Neuronal stem cell (in vitro differentiated cells): Measurements from ENCODE around the gene B4GALT6. TPM values are rescaled to one million over a fixed set of nuclear protein-coding genes. Genes with fewer than 3 reads are reported as not detected.
"Not testable (repeated sequence)": the region's sequence is repeated elsewhere in the genome, so short reads cannot be mapped to it uniquely, and the experiment has no call there.

Source experiments
- DNase-seq: peaks from one replicate; pipeline ENCODE4 v3.0.0-alpha.2; 2013; ENCODE audit warnings: low spot score
- H2AFZ ChIP-seq: one replicate; pipeline ENCODE4 v1.6.1; 2013; ENCODE audit warnings: mild to moderate bottlenecking, low read length, inconsistent platforms
- H2AK5ac ChIP-seq: 2 replicates; pipeline ENCODE4 v1.6.1; 2013; ENCODE audit warnings: low read depth, mild to moderate bottlenecking, inconsistent platforms, low read length, moderate library complexity, mixed read lengths
- H2BK120ac ChIP-seq: 2 replicates; pipeline ENCODE4 v1.6.1; 2013; ENCODE audit warnings: low read depth, mild to moderate bottlenecking, inconsistent platforms, low read length, moderate library complexity, mixed read lengths
- H2BK12ac ChIP-seq: one replicate; pipeline ENCODE4 v1.6.1; 2013; ENCODE audit warnings: low read length, inconsistent platforms
- H2BK15ac ChIP-seq: 2 replicates; pipeline ENCODE4 v1.6.1; 2013; ENCODE audit warnings: mild to moderate bottlenecking, low read length, inconsistent platforms, mixed read lengths
- H2BK5ac ChIP-seq: one replicate; pipeline ENCODE4 v1.6.1; 2013; ENCODE audit warnings: inconsistent platforms, mild to moderate bottlenecking, low read length, moderate library complexity
- H3K14ac ChIP-seq: one replicate; pipeline ENCODE4 v1.6.1; 2013; ENCODE audit warnings: low read length, inconsistent platforms
- H3K18ac ChIP-seq: 2 replicates; pipeline ENCODE4 v1.6.1; 2013; ENCODE audit warnings: low read length, inconsistent platforms
- H3K23ac ChIP-seq: 2 replicates; pipeline ENCODE4 v1.6.1; 2013; ENCODE audit warnings: low read depth, mild to moderate bottlenecking, mixed read lengths, low read length, inconsistent platforms; ENCODE audit not compliant: poor library complexity
- H3K27ac ChIP-seq: replicated peaks from 3 replicates; pipeline ENCODE4 v1.5.1; 2013; ENCODE audit warnings: low read length, inconsistent platforms
- H3K27me3 ChIP-seq, 3 experiments: 2 replicates each; pipeline ENCODE4 v1.6.1; 2013; ENCODE audit warnings: low read length in 3 of 3, mild to moderate bottlenecking in 2 of 3, inconsistent platforms in 1 of 3, low read depth in 1 of 3, mixed read lengths in 1 of 3, moderate library complexity in 1 of 3; ENCODE audit not compliant: control insufficient read depth in 3 of 3, insufficient read depth in 3 of 3
- H3K36me3 ChIP-seq, 2 donors: replicated peaks in 1 of 2; 2 replicates each; pipeline ENCODE4 v1.6.1; 2013; ENCODE audit warnings: low read length in 2 of 2; ENCODE audit not compliant: control insufficient read depth in 2 of 2, insufficient read depth in 2 of 2
- H3K4ac ChIP-seq: 2 replicates; pipeline ENCODE4 v1.6.1; 2013; ENCODE audit warnings: inconsistent platforms, mild to moderate bottlenecking, low read length, moderate library complexity
- H3K4me1 ChIP-seq, 2 donors: 1 replicate in 1 of 2; 2 replicates in 1 of 2; pipeline ENCODE4 v1.6.1; 2013; ENCODE audit warnings: low read length in 2 of 2, low read depth in 1 of 2; ENCODE audit not compliant: control insufficient read depth in 2 of 2, insufficient read depth in 1 of 2
- H3K4me2 ChIP-seq: one replicate; pipeline ENCODE4 v1.6.1; 2013; ENCODE audit warnings: mild to moderate bottlenecking, low read length, inconsistent platforms; ENCODE audit not compliant: insufficient read depth, poor library complexity, severe bottlenecking
- H3K4me3 ChIP-seq, 2 donors: 2 replicates each; pipeline ENCODE4 v1.5.1; 2013; ENCODE audit warnings: low read length in 2 of 2, mild to moderate bottlenecking in 2 of 2, inconsistent platforms in 1 of 2, moderate library complexity in 1 of 2
- H3K79me1 ChIP-seq: one replicate; pipeline ENCODE4 v1.6.1; 2013; ENCODE audit warnings: low read depth, mild to moderate bottlenecking, inconsistent platforms, low read length, moderate library complexity
- H3K9ac ChIP-seq: one replicate; pipeline ENCODE4 v1.6.1; 2013; ENCODE audit warnings: mild to moderate bottlenecking, low read depth, low read length, inconsistent platforms; ENCODE audit not compliant: poor library complexity
- H3K9me3 ChIP-seq, 2 donors: replicated peaks in 1 of 2; 2 replicates each; pipeline versions ENCODE3 to v1.6.1; 2013; ENCODE audit warnings: low read length in 2 of 2, mild to moderate bottlenecking in 2 of 2, inconsistent platforms in 1 of 2, low read depth in 1 of 2, mixed read lengths in 1 of 2, moderate library complexity in 1 of 2; ENCODE audit not compliant: control insufficient read depth in 2 of 2, insufficient read depth in 1 of 2
- H4K8ac ChIP-seq: one replicate; pipeline ENCODE4 v1.6.1; 2013; ENCODE audit warnings: low read depth, mild to moderate bottlenecking, inconsistent platforms, low read length, moderate library complexity
- H4K91ac ChIP-seq: one replicate; pipeline ENCODE4 v1.6.1; 2013; ENCODE audit warnings: low read length, low read depth, mild to moderate bottlenecking, inconsistent platforms; ENCODE audit not compliant: poor library complexity
- WGBS, 2 donors: extraction: QIAGEN DNeasy Blood & Tissue Kit; methylation state at CpG; one replicate each; pipeline ENCODE4 v1.1.7; 2013; ENCODE audit warnings: missing lambda C conversion rate in 2 of 2, mixed read lengths in 1 of 2; ENCODE audit not compliant: insufficient read length in 2 of 2, insufficient replicate concordance in 1 of 2; ENCODE audit errors: extremely low coverage in 2 of 2; 5-methylcytosine and 5-hydroxymethylcytosine counted together
- polyA plus RNA-seq, 2 experiments: library from polyadenylated mRNA; stranded (reverse); fragments of 200-250 nt; gene quantifications; one replicate each; pipeline ENCODE4 v1.2.3, GENCODE V29; 2013

Gene B4GALT6, protein sequence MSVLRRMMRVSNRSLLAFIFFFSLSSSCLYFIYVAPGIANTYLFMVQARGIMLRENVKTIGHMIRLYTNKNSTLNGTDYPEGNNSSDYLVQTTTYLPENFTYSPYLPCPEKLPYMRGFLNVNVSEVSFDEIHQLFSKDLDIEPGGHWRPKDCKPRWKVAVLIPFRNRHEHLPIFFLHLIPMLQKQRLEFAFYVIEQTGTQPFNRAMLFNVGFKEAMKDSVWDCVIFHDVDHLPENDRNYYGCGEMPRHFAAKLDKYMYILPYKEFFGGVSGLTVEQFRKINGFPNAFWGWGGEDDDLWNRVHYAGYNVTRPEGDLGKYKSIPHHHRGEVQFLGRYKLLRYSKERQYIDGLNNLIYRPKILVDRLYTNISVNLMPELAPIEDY
- polyA plus RNA-seq (2013, experiment 1 of 2), result 16.2 TPM
- polyA plus RNA-seq (2013, experiment 2 of 2), result 15.9 TPM

DNA sequence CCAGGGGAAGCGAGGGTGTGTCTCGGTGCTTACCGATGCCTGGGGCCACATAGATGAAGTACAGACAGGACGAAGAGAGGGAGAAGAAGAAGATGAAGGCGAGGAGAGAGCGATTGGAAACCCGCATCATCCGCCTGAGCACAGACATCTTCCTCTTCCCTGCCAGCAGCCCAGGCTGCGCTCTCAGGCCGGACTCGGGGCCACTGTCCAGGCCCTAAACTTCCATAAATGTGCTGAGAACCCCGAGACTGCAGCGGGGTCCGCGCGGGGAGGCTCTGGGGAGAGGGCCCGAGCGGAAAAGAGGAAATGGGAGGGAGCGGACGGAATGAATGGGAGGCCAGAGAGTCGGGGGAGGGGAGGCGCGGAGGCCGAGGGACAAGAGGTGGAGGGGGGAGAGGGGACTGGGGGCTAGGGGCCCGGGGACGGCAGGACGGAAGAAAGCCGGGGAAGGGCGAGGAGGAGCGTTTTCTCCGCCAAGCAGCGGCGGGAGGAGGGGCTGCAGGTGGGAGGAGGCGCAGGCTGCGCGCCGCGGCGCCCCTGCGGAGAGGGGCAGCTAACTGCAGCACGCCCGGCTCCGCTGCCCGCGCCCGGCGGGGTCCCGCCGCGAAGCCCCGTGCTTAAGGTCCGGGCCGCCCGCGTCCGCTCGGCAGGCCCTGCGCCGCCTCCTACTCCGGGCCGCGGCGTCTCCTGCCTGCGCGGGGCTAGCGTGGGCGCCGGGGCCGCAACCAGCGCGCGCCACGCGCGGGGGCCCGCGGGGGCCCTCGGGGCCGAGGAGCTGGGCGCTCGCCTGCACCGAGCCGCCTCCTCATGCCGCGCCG, at the start of gene B4GALT6:
Gene B4GALT6 (minus strand): TSS at position 303 of the 818 bp plus-strand sequence. CDS start 155 bp downstream, at position 148.
- WGBS, 2 donors, result no CpG with 5 or more reads among the region's 86 CpGs
- no peak within 1 kb of the TSS for H2BK12ac ChIP-seq

DNA sequence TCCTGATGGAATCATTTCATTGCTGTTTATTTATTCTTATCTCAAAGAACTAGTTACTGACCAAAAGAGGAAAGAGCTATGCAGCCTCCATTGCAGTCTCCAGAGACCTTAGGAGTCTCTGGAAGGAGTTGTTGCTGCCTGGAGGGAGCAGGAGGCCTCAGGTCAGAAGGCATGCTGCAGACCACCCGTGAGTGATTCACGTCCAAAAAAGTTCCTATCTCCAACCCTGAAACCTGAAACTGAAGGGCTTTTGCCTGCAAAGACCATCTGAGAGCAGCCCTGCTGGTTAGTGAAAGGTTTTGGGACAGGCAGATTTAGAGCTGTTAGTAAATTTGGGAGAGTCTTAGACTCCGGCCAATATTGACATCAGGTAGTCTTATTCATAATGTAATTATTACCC, 47.2 kb upstream of the B4GALT6 start:
- DNase-seq, result no peak
- H2BK5ac ChIP-seq, result no peak overlapping the region
- no peak overlapping the region for H4K91ac ChIP-seq
- no peak overlapping the region for H3K4me2 ChIP-seq
- no peak overlapping the region for H4K8ac ChIP-seq
- H2BK12ac ChIP-seq, result no peak overlapping the region
- H3K27me3 ChIP-seq, result peaks cover 0 to 6% (median 0%) of the 10 kb centered on the region in 3 experiments
- no peaks in the 10 kb centered on the region for H3K4me1 ChIP-seq
- no peak overlapping the region for H3K9ac ChIP-seq
- H2BK15ac ChIP-seq, result no peak overlapping the region
- H3K4ac ChIP-seq, result no peak overlapping the region
- no peaks in the 10 kb centered on the region for H3K36me3 ChIP-seq
- H2AFZ ChIP-seq, result no peak overlapping the region
- H3K9me3 ChIP-seq, result no peaks in the 10 kb centered on the region
- no peak overlapping the region for H3K4me3 ChIP-seq
- H2BK120ac ChIP-seq, result no peak overlapping the region
- WGBS, 2 donors, result no CpG with 5 or more reads among the region's 3 CpGs
- H3K23ac ChIP-seq, result no peak overlapping the region
- no peak overlapping the region for H3K27ac ChIP-seq
- H3K18ac ChIP-seq, result no peak overlapping the region
- no peak overlapping the region for H3K14ac ChIP-seq
- no peak overlapping the region for H2AK5ac ChIP-seq
- no peaks in the 10 kb centered on the region for H3K79me1 ChIP-seq

More for the DNA sequence above, at the start of gene B4GALT6:
- Histone ChIP-seq H2BK5ac (peak within 1 kb of the TSS; percentile 56), H2BK15ac (no peak within 1 kb of the TSS), H3K9ac (peak within 1 kb of the TSS; percentile 83), H3K27me3 (no peaks in the 10 kb centered on the region), H3K23ac (no peak within 1 kb of the TSS), H3K18ac (peak within 1 kb of the TSS; percentile 84), H3K14ac (no peak within 1 kb of the TSS), H2AK5ac (no peak within 1 kb of the TSS), H3K4me2 (peak within 1 kb of the TSS; percentile 78), H3K4ac (no peak within 1 kb of the TSS), H4K8ac (no peak within 1 kb of the TSS), H2BK120ac (no peak within 1 kb of the TSS), H4K91ac (no peak within 1 kb of the TSS), H3K4me1 (peaks cover 4 to 10% of the 10 kb centered on the region in 2 donors), H3K79me1 (no peaks in the 10 kb centered on the region), H3K9me3 (no peaks in the 10 kb centered on the region), H3K36me3 (no peaks in the 10 kb centered on the region), H3K4me3 (peak within 1 kb of the TSS; percentile 55 to 97), H2AFZ (peak within 1 kb of the TSS; percentile 79), H3K27ac (peak within 1 kb of the TSS; percentile 93)
- DNase-seq, result peak; percentile 61

DNA sequence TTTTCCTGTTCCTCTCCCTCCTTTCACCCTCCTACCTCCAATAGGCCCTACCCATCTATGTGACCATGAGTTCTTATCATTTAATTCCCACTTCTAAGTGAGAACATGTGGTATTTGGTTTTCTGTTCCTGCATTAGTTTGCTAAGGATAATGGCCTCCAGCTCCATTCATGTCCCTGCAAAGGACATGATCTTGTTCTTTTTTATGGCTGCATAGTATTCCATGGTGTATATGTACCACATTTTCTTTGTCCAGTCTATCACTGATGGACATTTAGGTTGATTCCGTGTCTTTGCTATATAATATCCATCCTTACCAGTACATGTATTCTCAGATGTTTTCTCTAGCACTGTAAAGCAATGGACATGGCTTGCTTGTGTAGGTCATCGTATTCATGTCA, 44.8 kb upstream of the B4GALT6 start:
- H3K4ac ChIP-seq, H3K4me1 ChIP-seq, H3K9ac ChIP-seq, H3K36me3 ChIP-seq, H4K8ac ChIP-seq, H2BK120ac ChIP-seq, H2AFZ ChIP-seq, H3K18ac ChIP-seq, H3K9me3 ChIP-seq, H3K23ac ChIP-seq, DNase-seq, H3K27ac ChIP-seq, H2BK5ac ChIP-seq, H2BK15ac ChIP-seq, H3K4me2 ChIP-seq, H2AK5ac ChIP-seq, H4K91ac ChIP-seq, H2BK12ac ChIP-seq, H3K27me3 ChIP-seq, H3K4me3 ChIP-seq, H3K79me1 ChIP-seq, H3K14ac ChIP-seq: not testable (repeated sequence)
- WGBS, 2 donors, result no CpG with 5 or more reads among the region's 2 CpGs
